Mesenchymal stem cell (in vitro differentiated cells and primary cell): Measurements from ENCODE around the gene DGKH.
A peak's percentile ranks its signal among the peaks of the same experiment; 100 is the strongest.

Experiments used
- DNase-seq: peaks from one replicate; pipeline ENCODE4 v3.0.0-alpha.2; 2013
- H2AFZ ChIP-seq: one replicate; pipeline ENCODE4 v1.6.1; 2013; ENCODE audit warnings: low read depth, mild to moderate bottlenecking, control low read depth, inconsistent platforms, low read length, moderate library complexity
- H2AK5ac ChIP-seq: 2 replicates; pipeline ENCODE4 v1.6.1; 2013; ENCODE audit warnings: low read length, moderate library complexity, mild to moderate bottlenecking, inconsistent platforms; ENCODE audit not compliant: severe bottlenecking
- H2BK120ac ChIP-seq: one replicate; pipeline ENCODE4 v1.6.1; 2013; ENCODE audit warnings: low read depth, mild to moderate bottlenecking, inconsistent platforms, low read length, moderate library complexity
- H2BK12ac ChIP-seq, 2 experiments: one replicate each; pipeline ENCODE4 v1.6.1; 2013; ENCODE audit warnings: inconsistent platforms in 2 of 2, low read length in 2 of 2, mild to moderate bottlenecking in 2 of 2, moderate library complexity in 2 of 2, control low read depth in 1 of 2
- H2BK15ac ChIP-seq: one replicate; pipeline ENCODE4 v1.6.1; 2013; ENCODE audit warnings: mild to moderate bottlenecking, low read depth, inconsistent platforms; ENCODE audit not compliant: poor library complexity, severe bottlenecking
- H2BK5ac ChIP-seq: 2 replicates; pipeline ENCODE4 v1.6.1; 2013; ENCODE audit warnings: low read depth, mild to moderate bottlenecking, low read length, control low read depth, inconsistent platforms; ENCODE audit not compliant: poor library complexity, severe bottlenecking
- H3K14ac ChIP-seq, 2 experiments: one replicate each; pipeline ENCODE4 v1.6.1; 2013; ENCODE audit warnings: inconsistent platforms in 2 of 2, low read length in 2 of 2, control low read depth in 1 of 2, mild to moderate bottlenecking in 1 of 2, moderate library complexity in 1 of 2
- H3K18ac ChIP-seq, 2 experiments: one replicate each; pipeline ENCODE4 v1.6.1; 2013; ENCODE audit warnings: inconsistent platforms in 2 of 2, low read length in 2 of 2, control low read depth in 1 of 2, low read depth in 1 of 2, mild to moderate bottlenecking in 1 of 2
- H3K23ac ChIP-seq, 2 experiments: one replicate each; pipeline ENCODE4 v1.6.1; 2013; ENCODE audit warnings: inconsistent platforms in 2 of 2, low read length in 2 of 2, mild to moderate bottlenecking in 2 of 2, moderate library complexity in 2 of 2, control low read depth in 1 of 2
- H3K27ac ChIP-seq: 2 replicates; pipeline ENCODE4 v1.5.1; 2013; ENCODE audit warnings: mild to moderate bottlenecking, moderate library complexity, low read length, control low read depth, inconsistent platforms; ENCODE audit not compliant: poor library complexity, severe bottlenecking
- H3K27me3 ChIP-seq, 2 experiments: 2 replicates each; pipeline versions ENCODE4 v1.6.1 to v1.7.0; 2013; ENCODE audit warnings: low read length in 2 of 2, mild to moderate bottlenecking in 2 of 2, moderate library complexity in 2 of 2, control low read depth in 1 of 2, inconsistent platforms in 1 of 2; ENCODE audit not compliant: control insufficient read depth in 1 of 2, insufficient read depth in 1 of 2
- H3K36me3 ChIP-seq, 2 experiments: 2 replicates each; pipeline versions ENCODE4 v1.6.1 to v1.7.0; 2013; ENCODE audit warnings: low read length in 2 of 2, control low read depth in 1 of 2, inconsistent platforms in 1 of 2, low read depth in 1 of 2, mild to moderate bottlenecking in 1 of 2; ENCODE audit not compliant: insufficient read depth in 2 of 2, control insufficient read depth in 1 of 2
- H3K4ac ChIP-seq, 2 experiments: one replicate each; pipeline ENCODE4 v1.6.1; 2013; ENCODE audit warnings: inconsistent platforms in 2 of 2, low read length in 2 of 2, mild to moderate bottlenecking in 2 of 2, moderate library complexity in 2 of 2, control low read depth in 1 of 2, low read depth in 1 of 2
- H3K4me1 ChIP-seq: 2 replicates; pipeline ENCODE4 v1.6.1; 2013; ENCODE audit warnings: low read depth, low read length, control low read depth; ENCODE audit not compliant: control insufficient read depth, insufficient read depth
- H3K4me2 ChIP-seq: 2 replicates; pipeline ENCODE4 v1.6.1; 2013; ENCODE audit warnings: low read length, mild to moderate bottlenecking, inconsistent platforms; ENCODE audit not compliant: poor library complexity, severe bottlenecking
- H3K4me3 ChIP-seq, 2 experiments: 2 replicates each; pipeline versions ENCODE4 v1.5.1 to v1.7.0; 2013; ENCODE audit warnings: low read length in 2 of 2, mild to moderate bottlenecking in 2 of 2, control low read depth in 1 of 2, low read depth in 1 of 2; ENCODE audit not compliant: insufficient read depth in 1 of 2
- H3K79me1 ChIP-seq: replicated peaks from 2 replicates; pipeline ENCODE4 v1.6.1; 2013; ENCODE audit warnings: mild to moderate bottlenecking, control low read depth, low read length, inconsistent platforms; ENCODE audit not compliant: poor library complexity, severe bottlenecking
- H3K9ac ChIP-seq: 2 replicates; pipeline ENCODE4 v1.7.0; 2013; ENCODE audit warnings: mild to moderate bottlenecking, low read length, moderate library complexity
- H3K9me3 ChIP-seq: 2 replicates; pipeline ENCODE4 v1.7.0; 2013; ENCODE audit warnings: mild to moderate bottlenecking, low read length; ENCODE audit not compliant: control insufficient read depth
- H4K8ac ChIP-seq: one replicate; pipeline ENCODE4 v1.6.1; 2013; ENCODE audit warnings: inconsistent platforms, mild to moderate bottlenecking, low read length, moderate library complexity
- H4K91ac ChIP-seq: one replicate; pipeline ENCODE4 v1.6.1; 2013; ENCODE audit warnings: mild to moderate bottlenecking, low read length, inconsistent platforms
- WGBS: methylation state at CpG from one replicate; pipeline ENCODE4 v1.1.7; 2013; ENCODE audit warnings: mixed read lengths; 5-methylcytosine and 5-hydroxymethylcytosine counted together

The DGKH gene

DNA sequence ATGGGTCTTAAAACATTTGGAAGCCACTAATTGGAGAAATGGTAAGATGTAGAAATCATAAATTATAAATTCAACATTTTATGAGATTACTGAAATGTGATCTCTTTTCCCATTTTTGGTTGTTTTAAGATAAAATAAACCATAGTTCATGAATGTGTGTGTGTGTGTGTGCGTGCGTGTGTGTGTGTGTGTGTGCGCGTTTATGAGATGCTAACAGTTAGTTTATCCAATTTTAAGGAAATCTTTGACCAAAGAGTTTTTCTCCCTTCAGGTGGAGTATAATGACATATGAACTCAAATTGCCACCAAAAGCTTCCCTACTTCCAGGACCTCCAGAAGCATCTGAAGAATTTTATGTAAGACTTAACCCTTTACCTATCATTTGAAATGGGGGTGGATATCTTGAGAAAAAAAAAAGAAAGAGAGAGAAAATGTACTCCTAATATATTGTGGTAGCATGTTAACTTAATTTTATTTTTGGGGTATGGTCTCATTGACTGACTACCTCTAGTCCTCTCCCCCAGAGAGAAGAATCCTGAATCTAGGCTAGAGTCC is 125.4 kb downstream of the DGKH start:
- H3K14ac ChIP-seq, result no peak overlapping the region
- no peak overlapping the region for H3K4ac ChIP-seq
- H2BK12ac ChIP-seq, result peak overlapping the region in 1 of 2 experiments; percentile 63
- H3K36me3 ChIP-seq, result peaks cover 3 to 59% of the 10 kb centered on the region in 2 experiments
- no peak overlapping the region for H2BK5ac ChIP-seq
- H2AK5ac ChIP-seq, result no peak overlapping the region
- no peaks in the 10 kb centered on the region for H3K27me3 ChIP-seq
- no peak overlapping the region for H4K8ac ChIP-seq
- no peak overlapping the region for H2AFZ ChIP-seq
- H3K9me3 ChIP-seq, result no peaks in the 10 kb centered on the region
- WGBS, result 80% methylated on average over 1 of the region's 4 CpGs
- H3K27ac ChIP-seq, result no peak overlapping the region
- H2BK15ac ChIP-seq, result no peak overlapping the region
- no peak overlapping the region for H2BK120ac ChIP-seq
- H4K91ac ChIP-seq, result no peak overlapping the region
- H3K4me1 ChIP-seq, result peaks cover 2% of the 10 kb centered on the region
- H3K18ac ChIP-seq, result peak overlapping the region in 1 of 2 experiments; percentile 40
- H3K4me2 ChIP-seq, result no peak overlapping the region
- H3K9ac ChIP-seq, result no peak overlapping the region
- DNase-seq, result peak; percentile 51
- peaks cover 3% of the 10 kb centered on the region for H3K79me1 ChIP-seq
- H3K23ac ChIP-seq, result no peak overlapping the region
- H3K4me3 ChIP-seq, result no peak overlapping the region

DNA sequence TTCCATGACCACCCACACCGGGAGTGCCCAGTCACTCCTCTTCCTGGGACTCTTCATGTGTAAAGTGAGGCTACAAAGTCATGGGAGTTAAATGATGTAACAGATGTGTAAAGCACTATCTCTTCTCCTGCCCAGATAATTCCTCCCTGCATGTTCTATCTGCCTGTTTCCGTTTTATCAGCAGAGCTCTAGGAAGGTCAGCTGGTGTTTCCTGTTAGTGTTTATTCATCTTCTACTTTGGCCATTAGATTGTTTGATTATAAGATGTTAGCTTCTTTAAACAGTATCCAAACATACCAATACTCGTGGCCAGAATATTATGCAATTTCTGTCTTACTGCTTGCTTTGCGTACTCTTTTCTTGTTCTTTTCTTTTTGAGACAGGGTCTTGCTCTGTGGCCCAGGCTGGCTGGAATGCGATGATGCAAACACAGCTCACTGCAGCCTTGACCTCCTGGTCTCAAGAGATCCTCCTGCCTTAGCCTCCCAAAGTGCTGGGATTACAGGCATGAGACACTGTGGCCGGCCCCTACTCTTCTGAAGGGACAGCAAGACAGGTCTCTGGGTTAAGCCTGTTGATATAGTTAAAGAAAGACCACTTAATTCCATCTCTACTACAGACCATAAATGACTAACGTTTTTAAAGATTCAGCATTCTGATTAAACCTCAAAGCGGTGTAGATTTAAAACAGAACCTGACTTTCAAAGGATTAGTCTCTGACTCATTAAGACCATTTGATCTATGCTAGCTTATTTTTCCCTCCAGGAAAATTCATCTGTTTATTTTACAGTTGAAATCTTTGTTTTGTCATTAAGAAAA is 126.1 kb downstream of the DGKH start:
- peak overlapping the region in 1 of 2 experiments; percentile 65 for H3K14ac ChIP-seq
- peak overlapping the region; percentile 39 to 63 for H2BK12ac ChIP-seq
- no peak overlapping the region for H2AK5ac ChIP-seq
- H3K23ac ChIP-seq, result no peak overlapping the region
- H4K8ac ChIP-seq, result peak overlapping the region; percentile 23
- H2BK15ac ChIP-seq, result no peak overlapping the region
- H3K4ac ChIP-seq, result peak overlapping the region in 1 of 2 experiments; percentile 49
- no peaks in the 10 kb centered on the region for H3K27me3 ChIP-seq
- peak; percentile 86 for DNase-seq
- peaks cover 3% of the 10 kb centered on the region for H3K79me1 ChIP-seq
- no peak overlapping the region for H3K4me3 ChIP-seq
- no peaks in the 10 kb centered on the region for H3K9me3 ChIP-seq
- no peak overlapping the region for H3K9ac ChIP-seq
- peak overlapping the region; percentile 54 to 66 for H3K18ac ChIP-seq
- H2BK5ac ChIP-seq, result no peak overlapping the region
- H3K27ac ChIP-seq, result no peak overlapping the region
- no peak overlapping the region for H4K91ac ChIP-seq
- no peak overlapping the region for H2AFZ ChIP-seq
- H2BK120ac ChIP-seq, result no peak overlapping the region
- 39% methylated on average over 5 of the region's 8 CpGs for WGBS
- H3K4me2 ChIP-seq, result no peak overlapping the region
- H3K4me1 ChIP-seq, result peaks cover 2% of the 10 kb centered on the region
- peaks cover 5 to 55% of the 10 kb centered on the region in 2 experiments for H3K36me3 ChIP-seq

DNA sequence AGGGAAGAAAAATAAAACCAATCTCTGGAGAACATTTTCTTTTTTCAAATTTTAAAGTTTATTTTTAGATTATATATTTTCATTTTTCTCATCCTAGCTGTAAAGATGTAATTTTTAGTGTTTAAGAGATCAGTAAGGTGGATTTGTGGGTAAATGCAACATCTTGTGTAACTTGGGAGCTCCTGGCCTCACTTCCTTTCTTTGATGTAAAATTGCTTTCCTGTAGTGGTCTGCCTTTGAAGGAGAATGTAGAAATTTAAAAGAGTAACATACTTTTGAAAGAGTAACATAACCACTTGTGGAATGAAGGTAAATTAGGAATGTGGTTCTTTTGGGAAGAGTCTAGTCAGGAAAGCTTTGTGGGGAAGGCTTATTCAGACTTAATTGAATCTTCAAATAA is 127.8 kb downstream of the DGKH start:
- no peak overlapping the region for H3K4me2 ChIP-seq
- no peak overlapping the region for H3K27ac ChIP-seq
- no peak overlapping the region for H4K91ac ChIP-seq
- no peak overlapping the region for H2BK5ac ChIP-seq
- no peak overlapping the region for H3K18ac ChIP-seq
- H2BK120ac ChIP-seq, result no peak overlapping the region
- DNase-seq, result no peak
- no peak overlapping the region for H3K23ac ChIP-seq
- H3K9me3 ChIP-seq, result no peaks in the 10 kb centered on the region
- no peak overlapping the region for H2AFZ ChIP-seq
- no peak overlapping the region for H3K4me3 ChIP-seq
- no peak overlapping the region for H3K9ac ChIP-seq
- H3K14ac ChIP-seq, result no peak overlapping the region
- no peak overlapping the region for H2BK15ac ChIP-seq
- no peaks in the 10 kb centered on the region for H3K27me3 ChIP-seq
- peak overlapping the region; percentile 64 for H4K8ac ChIP-seq
- H2AK5ac ChIP-seq, result no peak overlapping the region
- peaks cover under 1% of the 10 kb centered on the region for H3K4me1 ChIP-seq
- peaks cover 1% of the 10 kb centered on the region for H3K79me1 ChIP-seq
- no peak overlapping the region for H2BK12ac ChIP-seq
- peaks cover 6 to 55% of the 10 kb centered on the region in 2 experiments for H3K36me3 ChIP-seq
- no peak overlapping the region for H3K4ac ChIP-seq

DNA sequence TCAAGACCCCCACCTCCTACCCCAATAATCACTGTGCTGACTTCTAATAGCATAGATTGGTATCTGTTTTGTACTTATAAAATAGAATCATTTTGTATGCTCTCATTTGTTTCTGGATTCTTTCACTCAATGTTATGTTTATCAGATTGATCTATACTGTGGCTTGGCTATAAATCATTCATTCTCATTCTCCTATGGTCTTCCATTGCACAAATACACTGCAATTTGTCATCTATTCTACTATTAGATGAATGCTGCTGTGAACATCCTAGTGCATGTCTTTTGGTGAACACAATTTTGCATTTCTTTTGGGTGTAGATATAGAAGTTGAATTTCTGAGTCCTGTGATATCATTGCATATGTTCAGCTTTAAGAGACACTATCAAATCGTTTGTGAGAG is 128.7 kb downstream of the DGKH start:
- Histone ChIP-seq H3K9me3 (no peaks in the 10 kb centered on the region), H3K4me1 (peaks cover 5% of the 10 kb centered on the region), H3K9ac (no peak overlapping the region), H2BK5ac (no peak overlapping the region), H3K36me3 (peaks cover 13 to 59% of the 10 kb centered on the region in 2 experiments), H3K18ac (no peak overlapping the region), H3K27ac (no peak overlapping the region), H3K79me1 (peaks cover 1% of the 10 kb centered on the region), H3K27me3 (no peaks in the 10 kb centered on the region), H3K23ac (no peak overlapping the region), H3K4me3 (no peak overlapping the region), H3K4me2 (no peak overlapping the region), H2BK12ac (peak overlapping the region in 1 of 2 experiments; percentile 39), H4K91ac (no peak overlapping the region), H2BK120ac (no peak overlapping the region), H2AFZ (no peak overlapping the region), H3K14ac (no peak overlapping the region), H2BK15ac (no peak overlapping the region), H2AK5ac (no peak overlapping the region), H3K4ac (no peak overlapping the region), H4K8ac (no peak overlapping the region)
- DNase-seq, result no peak
- 100% methylated on average over 1 of the region's 1 CpG for WGBS
